HEK293 (cell line): Measurements from ENCODE around the gene HARS1.

ENCODE experiments used
- OVOL3 ChIP-seq: fragments of 450-650 bp; formaldehyde crosslinking; IDR thresholded peaks from 2 replicates; pipeline ENCODE4 v1.5.1; 2016; ENCODE audit warnings: missing biosample characterization, missing genetic modification characterization
- RBAK ChIP-seq: fragments of 450-650 bp; formaldehyde crosslinking; IDR thresholded peaks from 2 replicates; pipeline ENCODE4 v1.5.1; 2016; ENCODE audit warnings: missing biosample characterization, missing genetic modification characterization
- TRIM28 ChIP-seq: IDR thresholded peaks from 2 replicates; pipeline ENCODE4 v1.6.1; 2011; ENCODE audit warnings: low read length, control low read depth, borderline replicate concordance
- YY1 ChIP-seq: fragments of 450-650 bp; formaldehyde crosslinking; IDR thresholded peaks from 2 replicates; pipeline ENCODE4 v1.5.1; 2018; ENCODE audit warnings: missing biosample characterization, missing genetic modification characterization
- YY2 ChIP-seq: fragments of 450-650 bp; formaldehyde crosslinking; IDR thresholded peaks from 2 replicates; pipeline ENCODE4 v1.5.1; 2016; ENCODE audit warnings: missing biosample characterization, missing genetic modification characterization
- ZBTB17 ChIP-seq: fragments of 450-650 bp; formaldehyde crosslinking; IDR thresholded peaks from 2 replicates; pipeline ENCODE4 v1.5.1; 2016; ENCODE audit warnings: missing biosample characterization, missing genetic modification characterization
- ZFP41 ChIP-seq: fragments of 450-650 bp; formaldehyde crosslinking; IDR thresholded peaks from 2 replicates; pipeline ENCODE4 v1.5.1; 2016; ENCODE audit warnings: missing biosample characterization, missing genetic modification characterization, borderline replicate concordance
- ZNF169 ChIP-seq: fragments of 450-650 bp; formaldehyde crosslinking; IDR thresholded peaks from 2 replicates; pipeline ENCODE4 v1.5.1; 2016; ENCODE audit warnings: missing biosample characterization, missing genetic modification characterization
- ZNF18 ChIP-seq: fragments of 450-650 bp; formaldehyde crosslinking; IDR thresholded peaks from 2 replicates; pipeline ENCODE4 v1.5.1; 2016; ENCODE audit warnings: missing biosample characterization, missing genetic modification characterization
- ZNF221 ChIP-seq: fragments of 450-650 bp; formaldehyde crosslinking; IDR thresholded peaks from 2 replicates; pipeline ENCODE4 v1.5.1; 2017; ENCODE audit warnings: missing biosample characterization, missing genetic modification characterization, borderline replicate concordance
- ZNF239 ChIP-seq: fragments of 450-650 bp; formaldehyde crosslinking; IDR thresholded peaks from 2 replicates; pipeline ENCODE4 v1.5.1; 2016; ENCODE audit warnings: missing biosample characterization, missing genetic modification characterization
- ZNF248 ChIP-seq: fragments of 450-650 bp; formaldehyde crosslinking; IDR thresholded peaks from 2 replicates; pipeline ENCODE4 v1.5.1; 2017; ENCODE audit warnings: missing biosample characterization, missing genetic modification characterization
- ZNF26 ChIP-seq: fragments of 450-650 bp; formaldehyde crosslinking; IDR thresholded peaks from 2 replicates; pipeline ENCODE4 v1.5.1; 2016; ENCODE audit warnings: missing biosample characterization, missing genetic modification characterization
- ZNF266 ChIP-seq: fragments of 450-650 bp; formaldehyde crosslinking; IDR thresholded peaks from 2 replicates; pipeline ENCODE4 v1.5.1; 2016; ENCODE audit warnings: missing biosample characterization, missing genetic modification characterization, low read depth
- ZNF324 ChIP-seq: fragments of 450-650 bp; formaldehyde crosslinking; IDR thresholded peaks from 2 replicates; pipeline ENCODE4 v1.5.1; 2016; ENCODE audit warnings: missing biosample characterization, missing genetic modification characterization
- ZNF37A ChIP-seq: fragments of 450-650 bp; IDR thresholded peaks from 2 replicates; pipeline ENCODE4 v1.5.1; 2018; ENCODE audit warnings: missing biosample characterization, missing genetic modification characterization
- ZNF449 ChIP-seq: fragments of 450-650 bp; formaldehyde crosslinking; IDR thresholded peaks from 2 replicates; pipeline ENCODE4 v1.5.1; 2017; ENCODE audit warnings: missing biosample characterization, mild to moderate bottlenecking, missing genetic modification characterization, moderate library complexity
- ZNF473 ChIP-seq: fragments of 450-650 bp; formaldehyde crosslinking; IDR thresholded peaks from 2 replicates; pipeline ENCODE4 v1.5.1; 2017; ENCODE audit warnings: missing biosample characterization, missing genetic modification characterization
- ZNF48 ChIP-seq: fragments of 450-650 bp; formaldehyde crosslinking; IDR thresholded peaks from 2 replicates; pipeline ENCODE4 v1.5.1; 2016; ENCODE audit warnings: missing biosample characterization, missing genetic modification characterization
- ZNF501 ChIP-seq: fragments of 450-650 bp; formaldehyde crosslinking; IDR thresholded peaks from 2 replicates; pipeline ENCODE4 v1.5.1; 2016; ENCODE audit warnings: missing biosample characterization, missing genetic modification characterization
- ZNF521 ChIP-seq: fragments of 450-650 bp; formaldehyde crosslinking; IDR thresholded peaks from 2 replicates; pipeline ENCODE4 v1.5.1; 2017; ENCODE audit warnings: missing biosample characterization, mild to moderate bottlenecking, missing genetic modification characterization
- ZNF571 ChIP-seq: fragments of 450-650 bp; formaldehyde crosslinking; IDR thresholded peaks from 2 replicates; pipeline ENCODE4 v1.5.0; 2017; ENCODE audit warnings: missing biosample characterization, missing genetic modification characterization
- ZNF621 ChIP-seq: fragments of 450-650 bp; formaldehyde crosslinking; IDR thresholded peaks from 2 replicates; pipeline ENCODE4 v1.5.1; 2017; ENCODE audit warnings: missing biosample characterization, missing genetic modification characterization
- ZNF624 ChIP-seq: fragments of 450-650 bp; formaldehyde crosslinking; IDR thresholded peaks from 2 replicates; pipeline ENCODE4 v1.5.1; 2017; ENCODE audit warnings: missing biosample characterization, missing genetic modification characterization
- ZNF626 ChIP-seq: fragments of 450-650 bp; sonication (Bioruptor Pico); formaldehyde crosslinking; IDR thresholded peaks from 2 replicates; pipeline ENCODE4 v1.5.1; 2018; ENCODE audit warnings: missing biosample characterization, missing genetic modification characterization, inconsistent platforms
- ZNF701 ChIP-seq: fragments of 450-650 bp; formaldehyde crosslinking; IDR thresholded peaks from 2 replicates; pipeline ENCODE4 v1.5.1; 2016; ENCODE audit warnings: missing biosample characterization, missing genetic modification characterization
- ZNF76 ChIP-seq: fragments of 450-650 bp; formaldehyde crosslinking; IDR thresholded peaks from 2 replicates; pipeline ENCODE4; 2016; ENCODE audit warnings: low read depth, missing biosample characterization, missing genetic modification characterization, borderline replicate concordance
- TF ChIP-seq, protein P1 (sequence below): fragments of 450-650 bp; formaldehyde crosslinking; IDR thresholded peaks from 2 replicates; pipeline ENCODE4 v1.5.1; 2016; ENCODE audit warnings: missing biosample characterization, missing genetic modification characterization
- TF ChIP-seq, protein P2 (sequence below): fragments of 450-650 bp; IDR thresholded peaks from 2 replicates; pipeline ENCODE4 v1.5.1; 2018; ENCODE audit warnings: missing biosample characterization, missing genetic modification characterization
- TF ChIP-seq, protein P3 (sequence below): fragments of 450-650 bp; formaldehyde crosslinking; IDR thresholded peaks from 2 replicates; pipeline ENCODE4 v1.5.1; 2016; ENCODE audit warnings: missing biosample characterization, missing genetic modification characterization
- TF ChIP-seq, protein P4 (sequence below): fragments of 450-650 bp; formaldehyde crosslinking; IDR thresholded peaks from 2 replicates; pipeline ENCODE4 v1.5.1; 2016; ENCODE audit warnings: missing biosample characterization, missing genetic modification characterization

HARS1 gene

GRCh38 chr5:140710899-140711552 lies 19.9 kb upstream of the HARS1 start (continued):
- TF ChIP-seq, protein P1, sequence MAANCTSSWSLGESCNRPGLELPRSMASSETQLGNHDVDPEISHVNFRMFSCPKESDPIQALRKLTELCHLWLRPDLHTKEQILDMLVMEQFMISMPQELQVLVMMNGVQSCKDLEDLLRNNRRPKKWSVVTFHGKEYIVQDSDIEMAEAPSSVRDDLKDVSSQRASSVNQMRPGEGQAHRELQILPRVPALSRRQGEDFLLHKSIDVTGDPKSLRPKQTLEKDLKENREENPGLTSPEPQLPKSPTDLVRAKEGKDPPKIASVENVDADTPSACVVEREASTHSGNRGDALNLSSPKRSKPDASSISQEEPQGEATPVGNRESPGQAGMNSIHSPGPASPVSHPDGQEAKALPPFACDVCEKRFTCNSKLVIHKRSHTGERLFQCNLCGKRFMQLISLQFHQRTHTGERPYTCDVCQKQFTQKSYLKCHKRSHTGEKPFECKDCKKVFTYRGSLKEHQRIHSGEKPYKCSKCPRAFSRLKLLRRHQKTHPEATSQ = no peak
- TF ChIP-seq YY1 (tag by site-specific recombination) = peak; percentile 66; the same call in 1 of the 2 replicates
- peak; percentile 94 for TF ChIP-seq ZNF324 (tag by site-specific recombination)
- no peak for TF ChIP-seq ZNF473
- TF ChIP-seq ZNF169 (tag by site-specific recombination) = no peak
- TF ChIP-seq ZNF76 (tag by site-specific recombination) = peak; percentile 53
- TF ChIP-seq ZNF26 (tag by site-specific recombination) = no peak
- TF ChIP-seq ZNF449 (tag by site-specific recombination) = peak; percentile 41; the same call in 1 of the 2 replicates
- no peak for TF ChIP-seq ZNF18
- TF ChIP-seq ZNF239 (tag by site-specific recombination) = no peak
- no peak for TF ChIP-seq ZFP41 (tag by site-specific recombination)
- no peak for TF ChIP-seq YY2 (tag by site-specific recombination)
- TF ChIP-seq, protein P2, sequence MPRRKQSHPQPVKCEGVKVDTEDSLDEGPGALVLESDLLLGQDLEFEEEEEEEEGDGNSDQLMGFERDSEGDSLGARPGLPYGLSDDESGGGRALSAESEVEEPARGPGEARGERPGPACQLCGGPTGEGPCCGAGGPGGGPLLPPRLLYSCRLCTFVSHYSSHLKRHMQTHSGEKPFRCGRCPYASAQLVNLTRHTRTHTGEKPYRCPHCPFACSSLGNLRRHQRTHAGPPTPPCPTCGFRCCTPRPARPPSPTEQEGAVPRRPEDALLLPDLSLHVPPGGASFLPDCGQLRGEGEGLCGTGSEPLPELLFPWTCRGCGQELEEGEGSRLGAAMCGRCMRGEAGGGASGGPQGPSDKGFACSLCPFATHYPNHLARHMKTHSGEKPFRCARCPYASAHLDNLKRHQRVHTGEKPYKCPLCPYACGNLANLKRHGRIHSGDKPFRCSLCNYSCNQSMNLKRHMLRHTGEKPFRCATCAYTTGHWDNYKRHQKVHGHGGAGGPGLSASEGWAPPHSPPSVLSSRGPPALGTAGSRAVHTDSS (tag by site-specific recombination) = peak; percentile 37; the same call in 1 of the 2 replicates
- TF ChIP-seq ZNF571 (tag by site-specific recombination) = no peak
- TF ChIP-seq ZNF37A (tag by site-specific recombination) = no peak
- no peak for TF ChIP-seq RBAK (tag by site-specific recombination)
- TF ChIP-seq ZNF48 (tag by site-specific recombination) = no peak
- peak; percentile 73; the same call in 1 of the 2 replicates for TF ChIP-seq TRIM28
- TF ChIP-seq, protein P3, sequence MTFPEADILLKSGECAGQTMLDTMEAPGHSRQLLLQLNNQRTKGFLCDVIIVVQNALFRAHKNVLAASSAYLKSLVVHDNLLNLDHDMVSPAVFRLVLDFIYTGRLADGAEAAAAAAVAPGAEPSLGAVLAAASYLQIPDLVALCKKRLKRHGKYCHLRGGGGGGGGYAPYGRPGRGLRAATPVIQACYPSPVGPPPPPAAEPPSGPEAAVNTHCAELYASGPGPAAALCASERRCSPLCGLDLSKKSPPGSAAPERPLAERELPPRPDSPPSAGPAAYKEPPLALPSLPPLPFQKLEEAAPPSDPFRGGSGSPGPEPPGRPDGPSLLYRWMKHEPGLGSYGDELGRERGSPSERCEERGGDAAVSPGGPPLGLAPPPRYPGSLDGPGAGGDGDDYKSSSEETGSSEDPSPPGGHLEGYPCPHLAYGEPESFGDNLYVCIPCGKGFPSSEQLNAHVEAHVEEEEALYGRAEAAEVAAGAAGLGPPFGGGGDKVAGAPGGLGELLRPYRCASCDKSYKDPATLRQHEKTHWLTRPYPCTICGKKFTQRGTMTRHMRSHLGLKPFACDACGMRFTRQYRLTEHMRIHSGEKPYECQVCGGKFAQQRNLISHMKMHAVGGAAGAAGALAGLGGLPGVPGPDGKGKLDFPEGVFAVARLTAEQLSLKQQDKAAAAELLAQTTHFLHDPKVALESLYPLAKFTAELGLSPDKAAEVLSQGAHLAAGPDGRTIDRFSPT (tag by site-specific recombination) = no peak
- no peak for TF ChIP-seq ZNF701 (tag by site-specific recombination)
- TF ChIP-seq, protein P4, sequence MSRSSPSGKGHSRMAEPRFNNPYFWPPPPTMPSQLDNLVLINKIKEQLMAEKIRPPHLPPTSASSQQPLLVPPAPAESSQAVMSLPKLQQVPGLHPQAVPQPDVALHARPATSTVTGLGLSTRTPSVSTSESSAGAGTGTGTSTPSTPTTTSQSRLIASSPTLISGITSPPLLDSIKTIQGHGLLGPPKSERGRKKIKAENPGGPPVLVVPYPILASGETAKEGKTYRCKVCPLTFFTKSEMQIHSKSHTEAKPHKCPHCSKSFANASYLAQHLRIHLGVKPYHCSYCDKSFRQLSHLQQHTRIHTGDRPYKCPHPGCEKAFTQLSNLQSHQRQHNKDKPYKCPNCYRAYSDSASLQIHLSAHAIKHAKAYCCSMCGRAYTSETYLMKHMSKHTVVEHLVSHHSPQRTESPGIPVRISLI (tag by site-specific recombination) = no peak
- TF ChIP-seq ZBTB17 (tag by site-specific recombination) = peak; percentile 96
- TF ChIP-seq ZNF624 (tag by site-specific recombination) = no peak
- no peak for TF ChIP-seq OVOL3
- no peak for TF ChIP-seq ZNF626 (tag by site-specific recombination)
- TF ChIP-seq ZNF621 (tag by site-specific recombination) = no peak
- no peak for TF ChIP-seq ZNF266 (tag by site-specific recombination)
- no peak for TF ChIP-seq ZNF248
- no peak for TF ChIP-seq ZNF221
- TF ChIP-seq ZNF521 (tag by site-specific recombination) = no peak
- peak; percentile 93 for TF ChIP-seq ZNF501 (tag by site-specific recombination)
